ENCODE results near the gene PTGDS. TPM values are rescaled to one million over a fixed set of nuclear protein-coding genes. Genes with fewer than 3 reads are reported as not detected.

The PTGDS gene
- total RNA-seq, 1 experiment from 2014 or later: 3.6 TPM

DNA sequence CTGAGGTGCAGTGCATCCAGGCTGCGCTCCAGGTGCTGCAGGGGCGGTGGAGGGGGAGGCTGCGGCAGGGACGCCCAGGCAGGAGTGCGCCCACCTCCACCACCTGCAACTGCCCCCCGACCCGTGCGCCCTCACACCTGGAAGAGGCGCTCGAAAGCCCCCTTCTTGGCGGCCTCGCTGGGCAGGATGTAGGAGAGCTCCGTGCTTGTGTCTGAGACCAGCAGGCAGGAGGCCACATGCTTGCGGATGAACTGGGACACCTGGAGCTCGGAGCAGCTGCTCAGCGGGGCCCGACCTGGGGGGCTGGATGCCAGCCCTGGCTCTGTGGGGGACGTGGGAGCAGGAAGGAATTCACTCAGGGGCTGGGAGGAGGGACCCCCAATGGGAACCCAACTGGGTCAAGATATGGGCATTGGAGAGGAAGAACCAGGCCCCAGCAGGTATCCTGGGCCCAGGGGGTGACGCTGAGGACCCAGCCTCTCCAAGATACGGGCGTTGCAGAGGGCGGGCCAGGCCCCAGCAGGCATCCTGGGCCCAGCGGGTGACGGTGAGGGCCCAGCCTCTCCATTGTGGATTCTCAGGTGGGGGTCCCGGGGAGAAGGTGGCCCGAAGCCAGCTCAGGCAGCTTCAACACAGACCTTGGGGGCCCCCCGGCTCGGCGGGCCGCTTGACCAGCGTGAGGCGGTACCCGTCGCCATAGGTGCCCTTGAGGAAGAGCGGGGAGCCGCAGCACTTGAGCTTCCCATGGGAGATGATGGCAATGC lies 37.7 kb downstream of the PTGDS start:
- no peak overlapping the region for H3K4me3 Mint-ChIP-seq
- Histone ChIP-seq H3K18ac (ENCODE audit: insufficient read length, low read depth, low read length) (no peak overlapping the region), H3K79me2 (ENCODE audit: insufficient read depth, low read length) (no peaks in the 10 kb centered on the region), H3K27me3 (ENCODE audit: insufficient read depth, low read length) (no peaks in the 10 kb centered on the region), H2BK15ac (ENCODE audit: low read depth, low read length) (no peak overlapping the region), H3T11ph (ENCODE audit: low read length) (no peak overlapping the region), H2AK5ac (ENCODE audit: insufficient read length, low read length) (no peak overlapping the region), H2BK20ac (ENCODE audit: low read depth, low read length, poor library complexity, severe bottlenecking) (no peak overlapping the region), H3K9me3 (ENCODE audit: control insufficient read depth, low read depth, low read length) (no peaks in the 10 kb centered on the region), H3K14ac (ENCODE audit: insufficient read depth, low read length) (no peak overlapping the region), H4K91ac (ENCODE audit: insufficient read length, low read depth, low read length) (no peak overlapping the region), H2BK12ac (ENCODE audit: insufficient read length, low read depth, low read length) (no peak overlapping the region), H3K27ac (ENCODE audit: insufficient read length, low read depth, low read length) (no peak overlapping the region), H3K79me1 (ENCODE audit: insufficient read depth, low read depth, low read length, poor library complexity, severe bottlenecking) (no peaks in the 10 kb centered on the region), H3K9ac (ENCODE audit: extremely low read depth, insufficient read length, low read length) (no peak overlapping the region), H3K4ac (ENCODE audit: low read depth, low read length) (no peak overlapping the region), H2BK120ac (ENCODE audit: low read depth, low read length, poor library complexity, severe bottlenecking) (no peak overlapping the region), H3K23ac (ENCODE audit: insufficient read length, low read depth, low read length) (no peak overlapping the region), H3K4me2 (ENCODE audit: insufficient read depth, insufficient read length, low read length) (no peak overlapping the region), H2AFZ (ENCODE audit: low read length) (no peak overlapping the region), H4K5ac (ENCODE audit: insufficient read length, low read depth, low read length) (no peak overlapping the region), H4K20me1 (ENCODE audit: control insufficient read depth, insufficient read depth, insufficient read length) (peaks cover 2% of the 10 kb centered on the region), H3K4me1 (ENCODE audit: insufficient read depth, low read length) (no peaks in the 10 kb centered on the region), H3K56ac (ENCODE audit: insufficient read length, low read depth, low read length) (no peak overlapping the region), H4K8ac (replicated peaks; ENCODE audit: insufficient read length, low read depth, low read length) (no peak overlapping the region), H3K23me2 (ENCODE audit: insufficient read length, low read depth, low read length, poor library complexity, severe bottlenecking) (no peaks in the 10 kb centered on the region), H2BK5ac (ENCODE audit: insufficient read length, low read length) (no peak overlapping the region)
- H3K36me3 Mint-ChIP-seq (ENCODE audit: insufficient read depth in 1 of 3, low read depth in 3 of 3): peaks cover 4 to 13% (median 8%) of the 10 kb centered on the region in 3 experiments; a peak in 5 of 7 replicates
- H3K4me1 Mint-ChIP-seq: no peaks in the 10 kb centered on the region; a peak in 1 of 4 replicates
- TF ChIP-seq, protein P1, sequence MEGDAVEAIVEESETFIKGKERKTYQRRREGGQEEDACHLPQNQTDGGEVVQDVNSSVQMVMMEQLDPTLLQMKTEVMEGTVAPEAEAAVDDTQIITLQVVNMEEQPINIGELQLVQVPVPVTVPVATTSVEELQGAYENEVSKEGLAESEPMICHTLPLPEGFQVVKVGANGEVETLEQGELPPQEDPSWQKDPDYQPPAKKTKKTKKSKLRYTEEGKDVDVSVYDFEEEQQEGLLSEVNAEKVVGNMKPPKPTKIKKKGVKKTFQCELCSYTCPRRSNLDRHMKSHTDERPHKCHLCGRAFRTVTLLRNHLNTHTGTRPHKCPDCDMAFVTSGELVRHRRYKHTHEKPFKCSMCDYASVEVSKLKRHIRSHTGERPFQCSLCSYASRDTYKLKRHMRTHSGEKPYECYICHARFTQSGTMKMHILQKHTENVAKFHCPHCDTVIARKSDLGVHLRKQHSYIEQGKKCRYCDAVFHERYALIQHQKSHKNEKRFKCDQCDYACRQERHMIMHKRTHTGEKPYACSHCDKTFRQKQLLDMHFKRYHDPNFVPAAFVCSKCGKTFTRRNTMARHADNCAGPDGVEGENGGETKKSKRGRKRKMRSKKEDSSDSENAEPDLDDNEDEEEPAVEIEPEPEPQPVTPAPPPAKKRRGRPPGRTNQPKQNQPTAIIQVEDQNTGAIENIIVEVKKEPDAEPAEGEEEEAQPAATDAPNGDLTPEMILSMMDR (conservative IDR thresholded peaks at IDR 0.05): no peak
- no peak for DNase-seq
- H3K27ac Mint-ChIP-seq: no peak overlapping the region
- no peaks in the 10 kb centered on the region for H3K9me3 Mint-ChIP-seq
- no CpG with 5 or more reads among the region's 36 CpGs for WGBS (ENCODE audit: extremely low coverage, insufficient read length, low lambda C conversion rate)
- no peaks in the 10 kb centered on the region; the same call in 1 of the 2 replicates for H3K27me3 Mint-ChIP-seq (ENCODE audit: low read depth)
